ENCODE measurements around the gene ATP5F1D.
A peak's percentile ranks its signal among the peaks of the same experiment; 100 is the strongest.

The ATP5F1D gene

DNA sequence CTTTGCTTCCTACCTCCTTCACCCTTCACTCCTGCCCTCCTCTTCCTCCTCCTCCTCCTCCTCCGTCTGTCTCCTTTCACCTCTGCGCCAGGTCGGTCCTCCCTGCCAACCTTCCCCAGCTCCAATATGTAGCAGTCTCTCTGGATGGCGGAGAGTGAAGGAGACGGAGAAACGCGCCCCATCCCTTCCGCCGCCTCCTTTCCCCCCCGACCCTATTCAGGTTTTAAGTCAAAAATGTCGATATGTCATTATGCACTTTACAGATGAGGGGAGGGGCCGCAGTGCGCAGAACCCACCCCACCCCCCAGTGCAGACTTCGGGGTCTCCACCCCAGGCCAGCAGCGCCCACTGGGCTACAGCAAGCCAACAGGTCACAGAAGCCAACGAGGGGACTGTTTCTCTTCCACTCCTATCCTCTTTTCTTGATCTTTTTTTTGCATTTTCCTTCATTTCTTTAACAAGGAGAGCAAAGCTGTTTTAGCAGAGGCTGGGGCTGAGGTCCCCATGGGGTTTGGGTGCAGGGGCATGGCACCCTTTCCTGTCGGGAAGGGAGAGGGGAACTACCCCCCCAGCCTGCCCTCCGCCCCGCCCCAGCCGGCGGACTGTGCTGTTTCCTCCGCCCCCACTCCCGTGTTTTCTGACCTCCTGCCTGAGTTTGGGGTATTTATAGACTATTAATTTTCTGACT is 16.1 kb downstream of the ATP5F1D start:
- DNase-seq, result no peak

DNA sequence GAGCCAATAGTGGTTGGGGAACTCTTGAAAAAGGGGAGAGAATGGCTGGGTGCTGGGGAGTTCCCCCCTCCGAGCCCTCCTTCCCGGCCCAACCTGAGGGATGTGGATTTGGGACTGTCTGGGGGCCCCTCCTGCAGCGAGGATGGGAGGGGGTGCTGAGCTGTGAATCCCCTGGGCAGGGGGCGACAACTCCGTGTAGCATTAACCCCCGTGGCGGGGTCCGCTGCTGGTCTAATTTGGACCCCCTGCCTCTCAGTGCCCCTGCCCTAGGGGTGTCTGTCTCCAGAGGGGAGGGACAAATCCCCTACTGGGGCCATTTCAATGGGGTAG is 16.6 kb downstream of the ATP5F1D start:
- no peak for DNase-seq

DNA sequence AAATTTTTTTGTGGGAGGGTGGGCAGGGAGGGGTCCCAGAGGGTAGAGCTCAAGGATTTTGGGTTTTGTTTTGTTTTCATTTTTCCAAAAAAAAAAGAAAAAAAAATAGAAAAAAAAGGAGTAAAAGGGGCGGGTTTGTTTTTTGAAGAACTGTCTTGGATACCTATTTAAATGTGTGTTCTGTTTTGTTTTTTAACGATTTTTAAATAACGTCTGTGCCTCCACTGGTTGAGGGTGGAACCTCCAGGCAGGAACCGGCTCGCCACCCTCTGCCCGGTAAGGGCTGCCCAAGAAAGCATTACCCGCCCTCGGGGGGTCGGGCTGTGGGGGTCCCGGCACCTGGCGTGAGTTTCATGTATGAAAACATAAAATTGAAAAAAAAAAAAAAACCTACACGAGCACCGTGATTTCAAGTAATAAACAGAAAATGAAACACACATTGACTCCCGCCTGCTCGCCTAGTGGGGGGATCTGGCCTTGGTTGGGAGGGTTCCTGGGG is 17.2 kb downstream of the ATP5F1D start:
- DNase-seq, result peak; percentile 57

DNA sequence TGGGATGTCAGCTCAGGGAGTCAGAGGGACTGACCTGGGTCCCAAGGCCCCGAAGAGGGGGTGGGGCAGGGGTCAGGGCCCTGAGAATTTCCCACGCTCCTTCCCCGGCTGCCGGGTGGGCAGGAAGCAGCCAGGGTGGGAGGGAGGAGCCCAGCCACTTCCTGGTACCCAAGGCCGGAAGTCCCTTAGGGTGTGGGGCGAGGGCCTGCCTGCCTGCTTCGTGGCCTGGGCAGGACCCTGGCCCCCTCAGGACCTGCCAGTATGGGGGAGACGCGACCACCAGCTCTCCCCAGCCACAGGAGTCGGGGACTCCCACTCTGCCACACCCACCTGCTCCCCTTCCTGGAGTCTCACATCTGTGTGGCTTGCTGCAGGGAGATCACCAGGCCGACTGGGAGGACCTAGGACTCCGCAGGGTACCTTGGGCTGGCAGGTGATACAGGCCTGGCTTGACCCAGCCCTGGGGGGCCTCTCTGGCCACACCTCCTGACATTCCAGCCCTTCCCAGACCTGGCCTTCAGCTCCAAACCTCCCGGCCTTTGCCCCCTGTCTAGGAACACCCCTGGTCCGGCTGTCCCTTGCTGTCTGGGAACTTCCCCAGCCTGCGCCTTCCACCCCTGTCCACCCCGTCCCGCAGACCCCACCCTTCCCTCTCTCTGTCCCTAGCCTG is 17.8 kb downstream of the ATP5F1D start:
- DNase-seq, result peak; percentile 73

DNA sequence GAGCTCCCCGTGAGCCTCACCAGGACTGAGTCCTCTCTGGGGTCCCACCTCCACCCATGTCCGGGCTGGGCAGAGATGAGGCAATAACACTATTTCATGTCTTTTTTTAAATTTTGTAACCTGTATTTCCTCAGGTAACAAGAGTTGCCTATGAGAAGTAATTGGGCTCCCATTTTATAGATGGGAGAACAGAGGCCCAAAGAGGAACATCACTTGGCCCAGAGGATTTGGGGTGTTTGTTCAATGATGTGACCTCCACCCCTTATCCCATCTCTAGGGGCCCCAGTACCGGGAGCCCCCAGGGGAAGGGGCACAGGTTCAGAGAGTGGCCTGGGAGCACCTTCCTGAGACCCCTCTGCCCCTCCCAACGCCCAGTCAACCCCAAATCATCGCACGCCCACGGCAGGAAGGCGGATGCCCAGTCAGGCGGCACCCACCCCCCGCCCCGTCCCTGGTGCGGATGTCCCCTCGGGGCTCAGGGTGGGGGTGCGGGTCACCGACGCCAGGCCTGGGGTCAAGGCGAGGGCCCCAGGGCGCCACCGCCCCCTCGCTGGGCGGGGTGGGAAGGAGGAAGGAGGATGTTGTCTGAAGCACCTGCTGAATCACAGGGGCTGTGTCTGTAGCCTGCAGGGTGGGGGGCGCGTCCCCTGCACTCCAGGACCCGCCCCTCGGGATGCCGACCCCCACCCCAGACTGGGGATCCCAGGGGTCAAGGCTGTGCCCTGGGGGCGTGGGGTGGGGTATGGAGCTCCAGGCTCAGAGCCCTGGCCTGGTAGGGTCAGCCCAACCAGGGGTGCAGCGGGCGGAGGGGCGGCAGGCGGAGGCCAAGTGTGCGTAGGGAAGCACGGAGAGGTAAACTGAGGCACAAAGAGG is 18.6 kb downstream of the ATP5F1D start:
- DNase-seq, result peak; percentile 54

DNA sequence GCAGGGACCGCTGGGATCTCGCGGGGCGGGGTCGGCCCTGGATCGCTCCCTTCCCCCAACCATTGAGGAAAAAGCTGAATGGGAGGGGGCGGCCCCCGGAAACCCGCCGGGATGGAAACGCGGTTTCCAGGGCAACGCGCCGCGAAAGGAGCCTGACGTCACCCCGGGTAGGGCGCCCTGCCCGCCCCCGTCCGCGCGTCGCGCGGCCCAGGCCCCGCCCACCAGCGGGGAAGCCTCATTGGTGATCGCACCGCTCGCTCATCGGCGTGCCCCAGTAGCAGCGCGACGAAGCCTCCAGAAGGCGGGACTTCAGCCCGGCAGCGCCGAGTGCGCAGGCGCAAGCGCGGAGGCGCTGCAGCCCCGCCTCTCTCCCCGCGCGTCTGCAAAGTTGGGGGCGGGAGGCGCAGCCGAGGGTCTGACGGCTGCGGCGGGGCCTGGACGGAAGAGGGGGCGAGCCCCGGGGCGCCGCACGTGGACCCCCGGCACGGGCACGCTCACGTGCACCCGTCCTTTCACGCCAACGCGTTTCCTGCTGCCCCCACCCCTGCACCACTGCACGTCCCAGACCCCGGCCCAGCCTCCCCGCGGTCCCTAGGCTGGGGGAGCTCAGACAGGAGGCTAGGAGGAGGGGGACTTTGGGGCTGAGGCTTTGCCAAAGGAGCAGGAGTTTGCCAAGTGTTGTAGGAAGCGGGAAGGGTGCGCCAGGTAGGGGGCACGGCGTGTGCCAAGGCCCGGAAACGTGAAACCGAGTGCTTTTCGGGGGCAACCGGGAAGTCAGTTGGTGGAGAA is 19.4 kb downstream of the ATP5F1D start:
- DNase-seq, result peak; percentile 91

DNA sequence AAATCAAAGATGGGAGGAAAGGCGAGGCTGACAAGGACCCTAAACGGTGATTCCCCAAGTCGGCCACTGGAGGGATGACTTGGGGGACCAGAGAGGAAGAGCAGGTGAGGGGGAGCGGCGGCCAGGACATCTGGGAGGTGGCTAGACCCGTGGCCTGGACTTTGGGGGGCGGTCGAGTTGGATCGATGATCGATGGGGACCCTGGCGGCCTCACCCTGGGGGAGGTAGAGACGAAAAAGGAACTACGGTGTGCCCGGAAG is 19.9 kb downstream of the ATP5F1D start:
- no peak for DNase-seq

DNA sequence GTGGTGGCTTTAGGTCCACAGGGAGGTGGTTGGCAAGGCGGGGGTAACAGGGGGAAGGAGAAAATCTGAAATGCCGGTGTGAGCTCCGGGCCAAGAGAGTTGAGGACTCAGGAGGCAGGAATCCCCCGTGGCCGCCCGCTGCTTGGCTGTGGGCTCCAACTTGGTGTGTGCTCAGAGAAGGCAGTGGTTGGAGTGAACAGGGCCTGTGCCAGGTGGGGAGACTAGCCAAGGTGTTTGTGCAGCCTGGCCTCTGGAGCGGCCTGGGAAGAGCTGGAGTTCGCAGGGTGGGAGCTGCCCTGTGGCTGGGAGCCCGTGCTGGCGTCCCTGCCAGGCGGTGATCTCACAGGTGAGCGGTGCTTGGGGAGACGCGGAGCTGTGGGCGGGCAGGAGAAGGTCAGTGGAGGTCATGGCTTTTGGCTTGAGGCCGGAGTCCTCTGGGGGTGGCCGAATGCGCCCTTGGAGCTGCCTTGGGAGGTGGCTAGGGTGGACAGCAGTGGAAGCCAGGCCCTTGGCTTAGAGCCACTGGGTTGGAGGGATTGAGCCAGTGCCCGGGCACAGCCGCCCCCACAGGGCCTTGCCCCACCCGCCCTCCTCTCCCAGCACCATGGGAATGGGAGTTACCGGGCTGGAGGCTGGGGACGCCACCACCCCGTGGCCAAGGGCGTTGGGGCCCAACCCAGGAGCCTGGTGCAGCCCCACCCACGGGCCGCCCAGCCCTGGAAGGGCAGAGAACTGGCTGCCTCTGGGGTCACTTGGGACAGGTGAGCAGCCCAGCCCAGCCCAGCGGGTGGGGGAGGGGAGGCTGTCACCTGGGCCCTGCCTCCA is 20.5 kb downstream of the ATP5F1D start:
- DNase-seq, result peak; percentile 73

DNA sequence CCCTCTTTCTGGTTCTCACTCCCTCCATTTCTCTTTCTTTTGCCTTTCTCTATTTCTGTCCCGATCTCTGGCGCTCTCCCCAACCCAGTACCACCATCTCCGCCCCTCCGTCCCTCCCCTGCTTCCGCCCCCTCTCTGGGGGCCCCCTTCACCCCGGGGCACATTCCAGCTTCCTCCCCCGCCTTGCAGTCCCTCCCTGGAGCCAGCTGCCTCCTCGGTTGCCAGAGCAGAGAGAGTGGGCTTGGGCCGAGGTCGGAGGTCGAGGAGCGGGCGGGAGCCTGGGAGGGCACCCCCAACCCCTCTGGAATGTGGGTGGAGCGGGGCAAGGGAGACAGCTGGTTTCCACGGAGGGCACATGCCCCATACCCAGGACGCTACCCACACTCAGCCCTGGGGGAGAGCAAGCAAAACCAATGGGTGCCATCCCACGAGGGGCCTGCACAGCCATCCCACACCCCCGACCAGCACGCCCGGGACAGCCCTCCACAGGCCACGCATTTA is 21.1 kb downstream of the ATP5F1D start:
- peak; percentile 58 for DNase-seq

DNA sequence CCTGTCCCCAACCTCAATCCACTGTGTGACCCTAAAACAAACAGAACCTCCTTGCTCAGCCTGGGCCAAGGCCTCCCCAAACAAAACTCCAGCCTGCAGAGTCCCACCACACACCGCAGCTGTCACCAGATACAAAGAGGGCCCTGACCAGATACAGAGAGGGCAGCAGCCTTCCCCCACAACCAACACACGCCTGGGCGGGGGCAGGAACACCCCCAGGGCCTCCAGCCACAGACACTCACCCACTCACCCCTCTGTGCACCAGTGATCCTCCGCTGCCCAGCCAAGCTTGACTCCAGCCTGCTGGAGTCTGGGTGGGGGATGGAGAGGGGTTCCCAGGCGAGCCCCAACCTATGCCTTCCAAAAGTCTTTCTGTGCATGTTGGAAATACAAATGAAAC is 21.6 kb downstream of the ATP5F1D start:
- peak; percentile 56 for DNase-seq

DNA sequence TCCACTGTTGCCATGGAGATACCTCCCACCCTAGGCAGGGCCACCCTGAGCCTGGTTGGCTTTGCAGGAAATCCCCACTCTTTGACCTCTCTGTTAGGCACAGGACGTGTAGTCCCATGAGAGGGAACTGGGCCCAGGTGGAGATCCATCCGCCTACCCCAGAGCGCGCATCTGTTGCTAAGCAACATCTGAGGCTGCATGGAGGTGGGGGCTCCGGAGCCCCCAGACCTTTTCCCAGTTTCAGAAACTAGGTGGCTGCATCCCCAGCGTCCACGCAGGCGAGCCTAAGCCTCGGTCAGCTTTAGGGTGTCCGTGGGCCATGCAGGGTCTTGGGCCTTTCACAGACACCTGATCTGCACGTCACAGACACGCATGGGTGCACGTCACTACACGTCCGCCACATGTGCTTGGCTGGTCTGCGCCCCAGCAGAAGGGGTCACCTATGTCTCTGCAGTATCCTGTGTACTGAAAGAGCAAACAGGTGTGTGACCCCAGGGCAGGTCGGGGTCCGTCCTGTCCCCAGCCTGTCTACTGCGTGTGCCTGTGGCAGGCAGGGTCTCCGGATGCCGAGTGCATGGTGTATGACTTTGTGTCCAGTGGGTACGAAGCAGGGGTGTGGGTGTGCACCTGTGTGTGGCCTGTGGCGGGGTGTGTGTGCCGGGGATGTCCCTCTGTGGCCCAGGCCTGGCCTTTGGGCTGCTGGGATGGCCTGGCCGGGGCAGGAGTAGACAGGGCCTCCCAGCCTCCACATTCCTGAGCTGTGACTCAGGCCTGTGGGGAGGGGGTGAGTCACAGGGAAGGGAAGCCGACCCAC is 23.5 kb downstream of the ATP5F1D start:
- peak; percentile 65 for DNase-seq

DNA sequence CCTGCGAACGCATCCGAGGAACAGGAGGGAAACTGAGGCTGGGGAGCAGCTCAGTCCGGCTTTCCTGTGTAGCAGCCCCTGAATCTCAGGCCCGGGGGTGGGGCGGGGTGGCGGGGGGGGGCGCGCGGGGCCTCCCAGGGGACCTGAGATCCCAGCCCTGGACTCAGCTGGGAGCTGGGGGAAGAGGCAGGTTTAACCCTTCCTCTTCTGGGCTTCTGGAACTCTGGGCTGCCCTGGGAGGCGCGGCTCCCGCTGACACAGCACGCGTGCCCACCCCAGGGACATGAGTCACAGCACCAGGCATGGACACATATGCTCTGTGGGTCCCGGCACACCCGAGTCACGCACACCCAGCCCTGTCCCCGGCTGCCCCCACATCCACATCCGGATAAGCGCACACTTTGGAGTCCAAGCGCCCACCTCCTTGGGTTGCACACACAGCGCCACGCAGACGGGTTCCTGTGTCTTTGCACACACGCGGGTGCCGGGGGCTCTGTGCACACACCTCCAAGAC is 24.1 kb downstream of the ATP5F1D start:
- DNase-seq, result no peak

DNA sequence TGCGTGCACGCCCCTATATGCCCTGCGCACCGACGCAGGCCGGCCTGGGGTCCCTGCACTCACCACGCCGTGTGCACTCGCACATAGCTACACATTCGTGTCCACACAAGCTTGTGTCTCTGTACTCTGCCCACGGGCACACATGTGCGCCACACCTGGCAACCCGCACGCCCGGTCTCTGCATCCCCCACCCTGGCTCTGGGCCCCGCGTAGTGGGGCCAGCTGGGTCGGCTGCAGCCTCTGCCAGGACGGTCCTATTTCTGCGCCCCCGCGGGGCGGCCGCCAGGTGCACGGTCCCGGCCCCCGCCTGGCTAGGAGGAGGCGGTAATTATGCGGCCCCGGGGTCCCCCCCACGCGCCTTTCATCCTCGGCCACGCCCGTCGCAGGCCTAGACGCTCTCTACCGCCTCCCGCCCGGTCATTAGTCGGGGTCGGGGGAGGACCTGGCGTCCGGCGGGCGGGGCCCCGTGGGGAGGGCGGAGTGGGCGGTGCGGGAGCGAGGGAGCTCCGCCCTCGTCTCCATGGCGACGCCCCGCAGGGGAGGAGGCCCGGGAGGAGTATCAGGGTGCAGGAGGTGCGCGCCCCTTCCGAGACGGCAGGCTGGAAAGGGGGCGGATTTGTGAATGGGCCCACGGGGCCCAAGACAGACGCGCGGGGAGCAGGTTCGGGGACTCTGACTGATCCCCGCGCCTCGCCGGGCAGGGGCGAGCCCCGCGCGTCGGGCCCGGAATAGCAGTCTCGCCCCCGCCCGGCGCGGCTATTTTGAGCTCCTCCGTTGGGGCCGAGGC is 24.8 kb downstream of the ATP5F1D start:
- DNase-seq, result peak; percentile 95

DNA sequence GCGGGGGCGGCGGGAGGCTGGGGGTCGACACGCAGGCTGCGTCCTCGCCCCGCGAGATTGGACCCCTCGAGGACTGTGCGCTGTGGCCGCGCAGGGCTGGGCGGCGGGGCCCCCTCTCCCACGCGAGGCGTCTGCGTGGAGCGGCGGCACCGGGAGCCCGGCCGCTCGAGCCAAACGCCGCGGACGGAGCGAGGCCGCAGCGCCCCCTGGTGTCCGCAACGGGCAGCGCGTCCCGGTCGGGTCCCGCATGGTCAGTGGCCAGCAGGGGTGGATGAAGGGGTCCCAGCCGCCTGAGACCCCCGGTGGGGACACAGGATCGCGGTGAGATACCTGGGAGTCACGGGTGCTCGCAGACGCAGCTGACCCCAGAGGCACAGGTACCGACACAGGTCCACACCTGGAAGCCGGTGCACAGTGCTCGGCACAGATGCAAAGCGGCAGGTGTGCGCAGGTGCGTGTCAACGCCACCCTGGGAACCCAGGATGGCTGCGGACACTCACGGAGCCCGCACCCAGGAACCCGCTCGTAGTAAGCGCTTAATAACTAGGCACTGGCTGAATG is 25.4 kb downstream of the ATP5F1D start:
- no peak for DNase-seq

DNA sequence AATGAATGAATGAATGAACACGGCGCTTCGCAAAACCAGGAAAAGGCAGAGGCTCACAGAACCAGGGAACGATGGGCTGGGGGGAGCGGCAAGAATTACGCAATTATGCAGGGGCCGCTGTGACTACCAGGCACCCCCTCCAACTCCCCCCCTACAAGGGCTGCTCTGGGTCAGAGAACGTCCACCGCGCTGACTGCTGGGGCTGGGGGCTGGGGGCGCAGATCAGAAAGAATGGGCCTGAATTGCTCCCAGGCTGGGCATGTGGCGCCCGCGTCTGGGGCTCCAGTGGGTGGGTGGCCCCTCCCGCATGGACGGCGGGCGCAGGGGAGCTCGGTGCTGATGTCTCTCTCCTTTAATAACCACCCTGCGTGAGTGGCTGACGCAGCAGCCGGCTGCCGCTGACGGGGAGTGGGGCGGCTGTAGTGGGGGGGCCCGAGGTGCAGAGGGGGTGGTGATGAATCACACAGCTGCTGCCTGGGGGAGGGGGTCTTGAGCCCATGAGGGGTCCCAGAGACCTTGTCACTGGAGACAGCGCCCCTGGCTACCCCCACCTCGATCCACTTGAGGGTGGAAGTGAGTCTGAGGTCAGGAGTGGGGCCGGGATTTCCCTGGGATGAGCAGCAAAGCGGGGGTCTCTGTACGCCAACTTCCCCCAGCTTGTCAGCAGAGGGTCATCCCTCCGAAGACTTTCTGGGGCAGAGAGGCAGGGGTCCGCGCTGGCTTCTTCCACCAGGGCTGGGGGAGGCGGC is 26.1 kb downstream of the ATP5F1D start:
- DNase-seq, result no peak

DNA sequence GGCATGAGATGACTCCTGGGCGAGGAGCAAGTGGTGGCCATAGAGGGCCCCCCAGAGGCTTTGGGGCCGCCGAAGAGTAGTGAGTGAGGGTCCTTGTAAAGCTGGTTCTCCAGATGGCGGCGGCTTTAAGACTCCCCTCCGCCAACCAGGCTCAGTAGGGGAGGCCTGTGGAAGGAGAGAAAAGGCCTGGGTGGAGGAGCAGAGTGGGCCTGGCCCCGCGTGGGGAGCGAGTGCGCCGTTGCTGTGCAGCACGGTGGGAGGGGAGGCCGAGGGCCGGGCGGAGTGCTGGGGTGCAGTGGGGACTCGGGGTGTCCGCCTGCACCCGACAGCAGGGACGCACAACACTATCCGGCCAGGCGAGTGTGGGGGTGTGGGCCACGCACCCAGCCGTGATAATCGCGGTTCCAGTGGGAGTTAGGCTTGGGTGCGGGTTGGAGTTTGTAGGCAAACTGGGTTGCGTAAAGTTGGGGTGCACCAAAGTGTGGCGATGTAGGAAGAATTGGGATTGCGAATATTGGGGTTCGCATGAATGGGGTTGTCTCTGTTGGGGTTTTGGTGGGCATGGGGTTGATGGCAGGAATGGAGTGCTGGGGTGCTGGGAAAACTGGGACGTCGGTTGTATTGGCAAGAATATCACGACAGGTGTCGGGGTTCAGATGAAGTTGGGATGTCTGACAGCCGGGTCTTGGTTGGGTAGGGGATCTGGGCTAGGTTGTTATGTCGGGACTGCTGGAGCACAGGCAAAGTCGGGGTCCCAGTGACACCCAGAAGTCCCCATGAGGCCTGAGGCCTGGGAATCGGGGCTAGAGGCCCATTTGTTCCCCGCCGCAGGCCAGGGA is 26.9 kb downstream of the ATP5F1D start:
- peak; percentile 49 for DNase-seq

DNA sequence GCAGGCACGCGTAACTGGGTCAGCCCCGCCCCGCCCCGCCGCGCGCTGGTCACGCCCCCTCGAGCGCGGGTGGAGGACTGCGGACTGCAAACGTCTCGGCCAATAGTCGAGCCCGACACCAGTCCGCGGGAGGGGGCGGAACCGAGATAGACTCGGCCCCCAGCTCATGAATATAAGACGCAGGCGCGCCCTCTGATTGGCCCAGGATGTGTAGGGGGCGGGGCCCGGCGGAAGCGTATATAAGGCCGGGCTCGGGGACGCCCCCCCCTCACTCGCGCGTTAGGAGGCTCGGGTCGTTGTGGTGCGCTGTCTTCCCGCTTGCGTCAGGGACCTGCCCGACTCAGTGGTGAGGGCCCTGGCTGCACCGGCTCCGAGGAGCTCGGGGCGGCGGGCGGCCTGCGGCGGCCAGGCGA is 27.5 kb downstream of the ATP5F1D start, which contains the start of gene CIRBP:
CIRBP (plus strand) TSS at position 268 of the 413 bp plus-strand sequence. CDS start 1,602 bp downstream, outside the sequence.
- DNase-seq, result peak; percentile 90
